Testis (tissue), 2 donors: ENCODE data around the gene HBP1.

Experiments
- CTCF ChIP-seq, 3 experiments: fragments of 450-650 bp in 2 of 3; fragments of 200-600 bp in 1 of 3; sonication (generic) in 1 of 3; IDR thresholded peaks; one replicate each; pipeline ENCODE4 v1.5.1; 2016 to 2019; ENCODE audit warnings: antibody characterized with exemption in 3 of 3, mild to moderate bottlenecking in 2 of 3, moderate library complexity in 1 of 3
- POLR2A ChIP-seq: fragments of 450-650 bp; IDR thresholded peaks from one replicate; pipeline ENCODE4 v1.6.1; 2017; ENCODE audit warnings: antibody characterized with exemption, mild to moderate bottlenecking, moderate library complexity

- TF ChIP-seq CTCF (IDR thresholded peaks at IDR 0.05) (no peak), POLR2A (no peak)
Measured at GRCh38 chr7:107208024-107208521, 39.3 kb downstream of the HBP1 start.
